KG1 (cell line): ENCODE measurements around the gene APPBP2.
"Not testable (repeated sequence)": the region's sequence is repeated elsewhere in the genome, so short reads cannot be mapped to it uniquely, and the experiment has no call there.

Experiments used
- DNase-seq: peaks from one replicate; lab custom pipeline; 2025; lab: John Stamatoyannopoulos, UW

APPBP2 gene

GRCh38 chr17:60534010-60534555 is 8.0 kb upstream of the APPBP2 start:
- DNase-seq: no peak

GRCh38 chr17:60529806-60530205 is 3.8 kb upstream of the APPBP2 start:
- no peak for DNase-seq

GRCh38 chr17:60528828-60529227 is 2.8 kb upstream of the APPBP2 start:
- no peak for DNase-seq

GRCh38 chr17:60527701-60528100 is 1.7 kb upstream of the APPBP2 start:
- no peak for DNase-seq

- DNase-seq: no peak
Measured at GRCh38 chr17:60526726-60527125, 684 bp upstream of the APPBP2 start.

- DNase-seq: no peak
Measured at GRCh38 chr17:60525328-60525684, 736 bp downstream of the APPBP2 start.

- no peak for DNase-seq
Measured at GRCh38 chr17:60524463-60525327, 1.3 kb downstream of the APPBP2 start.

GRCh38 chr17:60523822-60524221 is 2.2 kb downstream of the APPBP2 start:
- DNase-seq: no peak

GRCh38 chr17:60522889-60523626 is 3.0 kb downstream of the APPBP2 start:
- no peak for DNase-seq

- no peak for DNase-seq
Measured at GRCh38 chr17:60519795-60520194, 6.2 kb downstream of the APPBP2 start.

GRCh38 chr17:60515683-60516082 is 10.4 kb downstream of the APPBP2 start:
- DNase-seq: not testable (repeated sequence)

GRCh38 chr17:60515199-60515598 is 10.8 kb downstream of the APPBP2 start:
- not testable (repeated sequence) for DNase-seq

- no peak for DNase-seq
Measured at GRCh38 chr17:60514500-60514899, 11.5 kb downstream of the APPBP2 start.

GRCh38 chr17:60514053-60514452 is 12.0 kb downstream of the APPBP2 start:
- DNase-seq: no peak

GRCh38 chr17:60513014-60513413 is 13.0 kb downstream of the APPBP2 start:
- DNase-seq: no peak

- DNase-seq: no peak
Measured at GRCh38 chr17:60510723-60511122, 15.3 kb downstream of the APPBP2 start.

- no peak for DNase-seq
Measured at GRCh38 chr17:60510031-60510430, 16.0 kb downstream of the APPBP2 start.

- no peak for DNase-seq
Measured at GRCh38 chr17:60508384-60508980, 17.6 kb downstream of the APPBP2 start.

- DNase-seq: no peak
Measured at GRCh38 chr17:60506312-60506711, 19.7 kb downstream of the APPBP2 start.

GRCh38 chr17:60502145-60502544 is 23.9 kb downstream of the APPBP2 start:
- no peak for DNase-seq

GRCh38 chr17:60501589-60501988 is 24.5 kb downstream of the APPBP2 start:
- DNase-seq: no peak

- DNase-seq: no peak
Measured at GRCh38 chr17:60496041-60496440, 30.0 kb downstream of the APPBP2 start.

GRCh38 chr17:60495260-60495659 is 30.8 kb downstream of the APPBP2 start:
- DNase-seq: no peak
